GM18520 (cell line): ENCODE results near the gene TNFAIP2.
A peak's percentile ranks its signal among the peaks of the same experiment; 100 is the strongest.

ENCODE experiments used
- ATAC-seq: cut with Tn5 transposase; IDR thresholded peaks from one replicate; pipeline ENCODE4 v1.9.1; 2021; ENCODE audit not compliant: unreplicated experiment

TNFAIP2 gene

GRCh38 chr14:103093856-103094405 is 29.3 kb upstream of the TNFAIP2 start:
- no peak for ATAC-seq

- no peak for ATAC-seq
These were observed 28.7 kb upstream of the TNFAIP2 start, which contains the start of gene EXOC3L4 for GRCh38 chr14:103094406-103095209. Gene EXOC3L4, plus strand, starts transcription at chr14:103094725. Its CDS starts 5,495 bp downstream, at chr14:103100220.

GRCh38 chr14:103095210-103095778 is 28.0 kb upstream of the TNFAIP2 start:
- no peak for ATAC-seq

- no peak for ATAC-seq
These were observed 26.9 kb upstream of the TNFAIP2 start for GRCh38 chr14:103096387-103096786.

- no peak for ATAC-seq
These were observed 25.8 kb upstream of the TNFAIP2 start for GRCh38 chr14:103097244-103097993.

GRCh38 chr14:103097994-103098957 is 25.0 kb upstream of the TNFAIP2 start:
- no peak for ATAC-seq

- ATAC-seq, result no peak
These were observed 24.1 kb upstream of the TNFAIP2 start for GRCh38 chr14:103099081-103099732.

- ATAC-seq, result no peak
These were observed 23.5 kb upstream of the TNFAIP2 start for GRCh38 chr14:103099733-103100280.

GRCh38 chr14:103100281-103101121 is 22.8 kb upstream of the TNFAIP2 start:
- ATAC-seq, result peak; percentile 44

- no peak for ATAC-seq
These were observed 21.9 kb upstream of the TNFAIP2 start for GRCh38 chr14:103101257-103101962.

- no peak for ATAC-seq
These were observed 21.1 kb upstream of the TNFAIP2 start for GRCh38 chr14:103101963-103102688.

- ATAC-seq, result no peak
These were observed 20.5 kb upstream of the TNFAIP2 start for GRCh38 chr14:103102689-103103260.

- no peak for ATAC-seq
These were observed 19.5 kb upstream of the TNFAIP2 start for GRCh38 chr14:103103461-103104388.

GRCh38 chr14:103104389-103104653 is 18.9 kb upstream of the TNFAIP2 start:
- ATAC-seq, result no peak

- no peak for ATAC-seq
These were observed 18.4 kb upstream of the TNFAIP2 start for GRCh38 chr14:103104654-103105452.
